Stimulated activated naive B cell treated with anti-CD40 and anti-IgM and Interleukin-4, amounts not matched to agents 10 μg/mL and 1 μg/mL and 100 μg/mL, for 72 hours (primary cell): Measurements from ENCODE around the gene PRR35.

Experiments used
- ATAC-seq, 2 donors: fragments of 150-1000 bp; cut with Tn5 transposase; replicated peaks; 2 replicates each; pipeline ENCODE4 v1.10.0; 2021; ENCODE audit warnings: moderate library complexity in 1 of 2
- DNase-seq: peaks from one replicate; pipeline ENCODE4 v3.0.0; 2021
- H3K27ac Mint-ChIP-seq: one replicate; pipeline ENCODE4 v1.8.0; 2022; ENCODE audit warnings: mild to moderate bottlenecking, mixed read lengths
- H3K27me3 Mint-ChIP-seq, 2 donors: one replicate each; pipeline ENCODE4 v1.8.0; 2022; ENCODE audit warnings: mixed read lengths in 2 of 2
- H3K36me3 Mint-ChIP-seq, 2 donors: one replicate each; pipeline ENCODE4 v1.8.0; 2022; ENCODE audit warnings: mixed read lengths in 2 of 2, mild to moderate bottlenecking in 1 of 2
- H3K4me1 Mint-ChIP-seq, 2 donors: one replicate each; pipeline ENCODE4 v1.8.0; 2022; ENCODE audit warnings: mixed read lengths in 2 of 2, mild to moderate bottlenecking in 1 of 2
- H3K4me3 Mint-ChIP-seq, 2 donors: one replicate each; pipeline ENCODE4 v1.8.0; 2022; ENCODE audit warnings: mild to moderate bottlenecking in 2 of 2, mixed read lengths in 2 of 2, moderate library complexity in 1 of 2
- H3K9me3 Mint-ChIP-seq, 2 donors: one replicate each; pipeline ENCODE4 v1.8.0; 2022; ENCODE audit warnings: mixed read lengths in 2 of 2, mild to moderate bottlenecking in 1 of 2

The PRR35 gene

GRCh38 chr16:551210-551609 lies 9.0 kb upstream of the PRR35 start:
- no peaks in the 10 kb centered on the region for H3K27me3 Mint-ChIP-seq
- no peak overlapping the region for H3K4me3 Mint-ChIP-seq
- DNase-seq (no peak), ATAC-seq (no peak)
- H3K4me1 Mint-ChIP-seq: no peaks in the 10 kb centered on the region
- no peaks in the 10 kb centered on the region for H3K9me3 Mint-ChIP-seq
- no peak overlapping the region for H3K27ac Mint-ChIP-seq
- peaks cover 4 to 10% of the 10 kb centered on the region in 2 donors for H3K36me3 Mint-ChIP-seq

DNA sequence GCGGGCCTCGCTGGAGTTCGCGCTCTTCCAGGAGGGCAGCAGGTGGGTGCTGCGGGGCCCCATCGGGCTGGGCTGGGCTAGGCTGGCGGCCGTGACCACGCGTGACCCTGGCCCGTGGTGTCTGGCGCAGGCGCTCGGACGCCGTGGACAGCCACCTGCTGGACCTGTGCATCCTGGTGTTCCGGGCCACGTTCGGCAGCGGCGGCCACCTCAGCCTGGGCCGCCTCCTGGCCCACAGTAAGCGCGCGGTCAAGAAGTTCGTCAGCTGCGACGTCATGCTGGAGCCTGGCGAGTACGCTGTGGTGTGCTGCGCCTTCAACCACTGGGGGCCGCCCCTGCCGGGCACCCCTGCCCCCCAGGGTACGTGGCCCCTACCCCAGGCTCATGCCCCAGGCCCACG lies 8.0 kb upstream of the PRR35 start:
- no peak for ATAC-seq
- H3K36me3 Mint-ChIP-seq: peaks cover 4 to 10% of the 10 kb centered on the region in 2 donors
- H3K4me3 Mint-ChIP-seq: no peak overlapping the region
- H3K4me1 Mint-ChIP-seq: no peaks in the 10 kb centered on the region
- H3K27me3 Mint-ChIP-seq: peaks cover 0 to under 1% of the 10 kb centered on the region in 2 donors
- H3K27ac Mint-ChIP-seq: no peak overlapping the region
- H3K9me3 Mint-ChIP-seq: no peaks in the 10 kb centered on the region
- DNase-seq: no peak

- Mint-ChIP-seq H3K4me1 (peaks cover 0 to 7% of the 10 kb centered on the region in 2 donors), H3K4me3 (no peak overlapping the region), H3K27me3 (peaks cover 8 to 16% of the 10 kb centered on the region in 2 donors), H3K36me3 (peaks cover 4 to 10% of the 10 kb centered on the region in 2 donors), H3K9me3 (no peaks in the 10 kb centered on the region), H3K27ac (no peak overlapping the region)
- no peak for DNase-seq
- no peak for ATAC-seq
These were observed 6.4 kb upstream of the PRR35 start for GRCh38 chr16:553601-554296.

GRCh38 chr16:554297-554621 lies 5.9 kb upstream of the PRR35 start:
- H3K27me3 Mint-ChIP-seq: peaks cover 8 to 21% of the 10 kb centered on the region in 2 donors
- no peaks in the 10 kb centered on the region for H3K9me3 Mint-ChIP-seq
- DNase-seq (no peak), ATAC-seq (no peak)
- H3K27ac Mint-ChIP-seq: no peak overlapping the region
- no peak overlapping the region for H3K4me3 Mint-ChIP-seq
- peaks cover 0 to 7% of the 10 kb centered on the region in 2 donors for H3K4me1 Mint-ChIP-seq
- peaks cover 4 to 10% of the 10 kb centered on the region in 2 donors for H3K36me3 Mint-ChIP-seq

DNA sequence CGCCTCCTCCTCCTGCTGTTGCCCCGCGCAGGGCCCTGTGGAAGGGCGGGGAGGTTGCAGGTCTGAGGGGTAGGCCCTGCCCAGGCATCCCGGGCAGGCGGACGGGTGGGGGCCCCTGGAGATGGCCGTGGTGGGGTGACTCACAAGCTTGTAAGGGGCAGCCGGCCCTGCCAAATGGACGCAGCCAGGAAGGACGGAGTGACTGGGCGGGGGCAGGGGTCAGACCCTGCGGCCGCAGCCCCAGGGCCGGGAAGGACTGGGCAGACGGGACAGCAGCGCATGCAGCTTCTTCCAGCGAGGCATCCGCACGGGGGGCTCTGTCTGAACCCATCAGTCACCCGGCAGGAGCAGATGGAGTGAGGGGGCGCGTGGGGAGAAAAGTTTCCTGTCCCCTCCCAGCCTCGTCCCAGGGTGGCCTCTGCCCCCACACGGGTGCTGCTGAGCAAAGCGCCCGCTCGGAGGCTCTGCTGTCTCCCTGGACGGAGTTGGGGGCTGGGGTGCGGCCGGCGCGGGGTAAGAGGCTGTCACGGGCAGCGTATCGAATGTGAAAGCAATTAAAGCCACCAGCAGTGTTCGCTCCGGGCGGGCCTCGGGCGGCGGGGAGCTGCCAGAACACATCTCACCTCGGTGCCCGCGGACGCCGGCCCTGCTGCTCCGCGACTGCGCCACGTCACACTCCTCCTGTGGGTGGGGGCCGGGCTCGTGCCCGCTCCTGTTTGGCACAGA lies 5.4 kb upstream of the PRR35 start:
- ATAC-seq (no peak), DNase-seq (no peak)
- peaks cover 8 to 25% of the 10 kb centered on the region in 2 donors for H3K27me3 Mint-ChIP-seq
- peaks cover 6 to 10% of the 10 kb centered on the region in 2 donors for H3K36me3 Mint-ChIP-seq
- peaks cover 0 to 7% of the 10 kb centered on the region in 2 donors for H3K4me1 Mint-ChIP-seq
- H3K27ac Mint-ChIP-seq: no peak overlapping the region
- H3K9me3 Mint-ChIP-seq: no peaks in the 10 kb centered on the region
- H3K4me3 Mint-ChIP-seq: no peak overlapping the region

DNA sequence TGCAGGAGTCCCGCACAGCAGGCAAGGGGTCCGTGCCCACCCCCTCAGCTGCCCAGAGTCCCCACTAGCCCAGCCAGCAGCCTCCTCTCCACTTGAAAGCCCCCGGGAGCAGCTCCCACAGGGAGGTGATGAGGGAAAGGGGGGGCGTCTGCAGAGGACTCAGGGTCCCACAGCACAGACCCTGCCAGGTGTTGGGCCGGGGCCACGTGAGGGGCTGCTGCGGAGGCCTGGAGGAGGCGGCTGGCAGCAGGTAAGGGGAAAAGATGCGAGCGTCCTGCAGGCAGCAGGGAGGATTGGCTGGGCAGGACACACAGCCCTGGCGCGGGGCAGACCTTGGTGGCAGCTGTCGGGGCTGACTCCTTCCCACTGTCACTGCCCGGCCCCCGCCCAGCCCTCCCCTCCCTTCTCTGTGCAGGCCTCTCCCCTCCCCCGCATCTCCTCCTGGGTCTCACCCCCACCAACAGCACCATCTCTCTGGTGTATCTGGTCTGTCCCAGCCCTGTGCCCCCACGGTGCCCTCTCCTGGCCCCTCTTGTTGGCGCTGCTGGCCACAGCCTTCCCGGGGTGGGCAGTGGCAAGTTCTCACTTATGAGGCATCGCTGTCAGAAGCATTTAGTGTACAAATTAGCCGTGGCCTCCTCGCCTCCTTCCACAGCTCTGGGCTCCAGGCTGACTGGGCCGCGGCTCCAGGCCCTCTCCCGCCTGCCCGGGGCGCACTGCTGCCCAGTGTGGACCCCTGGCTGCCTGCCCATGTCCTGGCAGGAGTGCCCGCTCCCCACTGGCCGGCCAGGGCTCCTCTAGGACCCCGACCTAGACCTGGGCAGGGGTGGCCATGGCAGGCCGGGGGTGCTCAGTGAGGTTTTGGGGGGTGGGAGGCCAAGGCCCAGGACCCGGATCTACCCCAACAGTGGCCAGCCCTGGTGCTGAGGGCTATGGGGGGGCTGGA lies 4.4 kb upstream of the PRR35 start:
- Mint-ChIP-seq H3K4me1 (peaks cover 0 to 7% of the 10 kb centered on the region in 2 donors), H3K27me3 (peaks cover 8 to 25% of the 10 kb centered on the region in 2 donors), H3K36me3 (peaks cover 6 to 10% of the 10 kb centered on the region in 2 donors), H3K27ac (no peak overlapping the region), H3K9me3 (no peaks in the 10 kb centered on the region), H3K4me3 (no peak overlapping the region)
- no peak for ATAC-seq
- no peak for DNase-seq

DNA sequence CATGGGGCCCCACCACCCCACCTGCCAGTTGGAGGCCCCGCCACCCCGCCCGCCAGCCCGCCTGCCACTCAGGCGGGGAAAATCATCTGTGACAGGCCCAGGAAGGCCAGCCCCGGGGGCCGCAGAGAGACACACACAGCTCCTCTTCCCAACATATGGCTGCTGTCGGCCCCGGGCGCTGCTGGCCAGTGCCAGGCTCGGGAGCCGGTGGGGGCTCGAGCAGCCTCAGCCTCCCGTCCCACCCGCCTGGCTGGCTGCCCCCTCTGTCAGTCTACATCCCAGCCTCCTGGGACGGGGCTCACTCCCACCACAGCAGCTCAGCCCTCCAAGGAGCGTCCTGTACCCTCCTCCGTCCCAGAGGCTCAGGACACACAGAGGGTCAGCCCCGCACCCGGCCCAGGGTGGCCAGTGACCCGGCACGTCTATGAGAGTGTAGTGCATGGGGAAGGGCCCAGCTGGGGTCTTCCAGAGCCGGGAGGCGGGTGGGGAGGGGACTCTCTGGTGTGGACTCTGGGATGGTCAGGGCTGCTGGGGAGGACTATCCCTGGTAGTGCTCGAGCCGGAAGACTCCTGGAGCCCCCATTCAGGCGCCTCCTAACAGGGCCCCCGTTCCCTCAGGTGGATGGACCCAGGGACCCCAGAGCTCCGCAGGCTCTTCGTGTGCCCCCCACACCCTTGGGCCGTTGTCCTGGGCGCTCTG lies 3.6 kb upstream of the PRR35 start:
- Mint-ChIP-seq H3K4me1 (peaks cover 0 to 7% of the 10 kb centered on the region in 2 donors), H3K27ac (no peak overlapping the region), H3K9me3 (no peaks in the 10 kb centered on the region), H3K4me3 (no peak overlapping the region), H3K36me3 (peaks cover 3 to 8% of the 10 kb centered on the region in 2 donors), H3K27me3 (peaks cover 9 to 27% of the 10 kb centered on the region in 2 donors)
- no peak for DNase-seq
- no peak for ATAC-seq

GRCh38 chr16:557463-558297 lies 2.5 kb upstream of the PRR35 start:
- no peak overlapping the region for H3K27ac Mint-ChIP-seq
- peaks cover 18 to 38% of the 10 kb centered on the region in 2 donors for H3K27me3 Mint-ChIP-seq
- peaks cover 2 to 7% of the 10 kb centered on the region in 2 donors for H3K36me3 Mint-ChIP-seq
- no peak for DNase-seq
- H3K4me3 Mint-ChIP-seq: no peak overlapping the region
- H3K4me1 Mint-ChIP-seq: peaks cover 0 to 7% of the 10 kb centered on the region in 2 donors
- H3K9me3 Mint-ChIP-seq: no peaks in the 10 kb centered on the region
- ATAC-seq: no peak

DNA sequence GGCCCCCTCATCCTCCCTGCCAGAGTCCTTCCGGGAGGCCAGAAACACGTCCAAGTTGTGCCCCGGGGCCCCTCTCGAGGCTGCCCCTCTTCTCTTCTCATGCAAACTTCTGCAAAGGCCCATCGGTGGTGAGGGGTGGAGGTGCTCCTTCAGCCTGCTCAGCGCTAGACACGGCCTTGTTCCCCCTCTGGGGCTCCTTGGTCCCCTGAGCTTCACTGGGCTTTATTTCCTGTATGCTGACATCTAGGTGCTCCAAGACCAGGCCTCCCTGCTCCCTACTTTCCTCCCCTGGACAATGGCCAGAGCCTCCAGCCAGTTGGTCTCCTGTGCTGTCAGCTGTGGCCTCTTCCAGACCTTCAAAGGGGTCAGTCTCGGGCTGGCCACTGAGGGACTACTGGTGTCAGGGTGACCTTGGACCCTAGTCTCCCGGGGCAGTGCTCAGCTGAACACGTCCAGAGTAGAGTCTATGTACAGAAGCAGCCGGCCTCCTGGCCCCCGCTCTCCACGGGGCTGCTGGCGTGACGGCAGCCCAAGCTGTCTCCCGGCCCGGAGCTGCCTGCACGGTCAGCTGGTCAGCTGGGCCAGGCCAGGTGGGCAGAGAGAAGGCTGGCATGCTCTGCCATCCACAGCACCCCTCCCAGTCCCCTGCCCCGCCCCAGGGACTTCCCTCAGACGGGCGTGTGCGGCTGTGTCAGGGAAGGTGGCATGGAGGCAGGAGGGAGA lies 1.7 kb upstream of the PRR35 start:
- DNase-seq: no peak
- ATAC-seq: peak in 1 of 2 donors; percentile 37
- peaks cover 0 to 7% of the 10 kb centered on the region in 2 donors for H3K4me1 Mint-ChIP-seq
- H3K27ac Mint-ChIP-seq: no peak overlapping the region
- no peak overlapping the region for H3K4me3 Mint-ChIP-seq
- H3K9me3 Mint-ChIP-seq: no peaks in the 10 kb centered on the region
- peaks cover 20 to 38% of the 10 kb centered on the region in 2 donors for H3K27me3 Mint-ChIP-seq
- H3K36me3 Mint-ChIP-seq: peaks cover 2 to 7% of the 10 kb centered on the region in 2 donors

- Mint-ChIP-seq H3K4me1 (peaks cover 0 to 7% of the 10 kb centered on the region in 2 donors), H3K4me3 (no peak overlapping the region), H3K36me3 (peaks cover 2 to 7% of the 10 kb centered on the region in 2 donors), H3K9me3 (no peaks in the 10 kb centered on the region), H3K27me3 (peaks cover 20 to 38% of the 10 kb centered on the region in 2 donors), H3K27ac (no peak overlapping the region)
- no peak for ATAC-seq
- DNase-seq: no peak
These were observed 1.2 kb upstream of the PRR35 start for GRCh38 chr16:559021-559380.

DNA sequence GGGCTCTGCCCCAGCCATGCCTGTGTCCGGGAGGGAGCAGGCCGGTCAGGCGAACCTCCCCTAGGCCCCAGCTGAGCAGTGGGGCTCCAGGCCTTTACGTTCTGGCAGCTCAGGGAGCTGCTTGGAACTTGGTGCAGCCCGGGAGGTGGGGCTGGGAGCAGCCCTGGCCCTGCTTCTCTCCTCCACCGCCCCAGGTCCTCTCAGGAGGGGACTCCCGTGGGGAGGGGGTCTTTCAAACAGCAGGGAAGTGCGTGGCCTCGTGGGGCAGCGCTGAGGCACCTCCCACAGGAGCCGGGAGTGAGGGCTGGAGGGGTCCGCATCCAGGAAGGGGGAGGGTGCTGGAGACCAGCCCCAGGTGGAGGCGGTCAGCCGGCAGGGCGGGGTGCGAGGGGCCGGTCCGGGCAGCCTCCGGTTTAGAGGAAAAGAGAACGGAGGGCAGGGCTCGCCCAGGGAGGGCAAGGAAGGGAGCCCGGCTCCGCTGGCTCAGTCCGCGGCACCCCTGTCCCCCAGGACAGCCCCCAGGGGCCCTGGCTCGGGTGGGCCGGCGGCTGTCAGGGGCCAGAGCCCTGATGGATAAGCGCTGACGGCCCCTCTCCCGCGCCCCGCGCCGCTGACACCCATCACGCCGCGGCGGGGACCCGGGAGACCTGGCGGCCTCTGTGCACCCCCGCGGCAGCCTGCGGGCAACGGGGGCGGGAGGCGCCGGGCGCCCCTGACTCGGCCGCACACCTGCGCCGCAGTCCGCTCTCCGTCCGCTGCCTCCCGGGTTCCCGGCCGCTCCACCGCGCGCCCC lies 587 bp upstream of the PRR35 start:
- Mint-ChIP-seq H3K4me3 (peak overlapping the region in 1 of 2 donors; percentile 36), H3K9me3 (no peaks in the 10 kb centered on the region), H3K27me3 (peaks cover 20 to 38% of the 10 kb centered on the region in 2 donors), H3K27ac (no peak overlapping the region), H3K4me1 (peaks cover 0 to 7% of the 10 kb centered on the region in 2 donors), H3K36me3 (peaks cover 2 to 3% of the 10 kb centered on the region in 2 donors)
- ATAC-seq (no peak), DNase-seq (no peak)
